ENCODE results near the gene GNG13.
"Not testable (repeated sequence)": the region's sequence is repeated elsewhere in the genome, so short reads cannot be mapped to it uniquely, and the experiment has no call there.

Gene GNG13

DNA sequence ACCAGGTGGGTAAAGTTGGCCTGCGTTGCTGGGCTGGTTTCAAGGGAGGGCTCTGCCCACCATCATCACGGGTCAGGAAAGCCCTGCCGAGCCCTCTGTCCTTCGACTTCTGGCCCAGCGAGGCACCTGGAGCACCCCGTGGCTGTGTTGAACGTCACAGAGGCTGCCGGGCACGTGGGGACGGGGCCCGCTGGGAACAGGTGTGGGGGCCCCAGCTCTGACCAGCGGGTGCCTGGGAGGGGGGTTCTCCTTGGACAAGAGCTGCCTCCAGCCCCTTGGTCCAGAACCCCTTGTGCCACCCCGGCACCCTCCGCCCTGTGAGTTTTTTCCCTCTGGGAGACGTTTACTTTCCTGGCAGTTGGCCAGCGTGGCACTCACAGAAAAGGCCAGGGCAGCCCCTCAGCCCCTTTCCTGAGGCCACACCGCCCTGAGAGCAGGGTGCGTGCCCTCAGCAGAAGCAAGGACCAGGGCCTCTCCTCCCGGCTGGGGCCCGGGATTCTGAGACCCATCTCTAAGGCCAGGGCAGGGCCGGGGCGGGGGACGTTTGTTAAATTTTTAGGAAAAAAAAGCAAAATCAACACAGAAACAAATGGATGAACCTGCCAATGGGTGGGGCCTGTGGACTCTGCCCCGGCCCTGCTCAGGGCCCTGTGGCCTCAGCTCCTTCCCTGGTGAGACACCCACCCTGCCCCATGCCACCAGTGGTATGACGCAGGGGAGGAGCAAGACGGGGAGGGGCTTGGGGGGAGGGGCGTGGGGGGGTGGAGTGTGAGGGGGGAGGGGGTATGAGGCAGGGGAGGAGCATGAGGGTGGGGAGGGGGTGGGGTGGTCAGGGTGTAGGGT is 31.3 kb upstream of the GNG13 start:
- no peak for DNase-seq

DNA sequence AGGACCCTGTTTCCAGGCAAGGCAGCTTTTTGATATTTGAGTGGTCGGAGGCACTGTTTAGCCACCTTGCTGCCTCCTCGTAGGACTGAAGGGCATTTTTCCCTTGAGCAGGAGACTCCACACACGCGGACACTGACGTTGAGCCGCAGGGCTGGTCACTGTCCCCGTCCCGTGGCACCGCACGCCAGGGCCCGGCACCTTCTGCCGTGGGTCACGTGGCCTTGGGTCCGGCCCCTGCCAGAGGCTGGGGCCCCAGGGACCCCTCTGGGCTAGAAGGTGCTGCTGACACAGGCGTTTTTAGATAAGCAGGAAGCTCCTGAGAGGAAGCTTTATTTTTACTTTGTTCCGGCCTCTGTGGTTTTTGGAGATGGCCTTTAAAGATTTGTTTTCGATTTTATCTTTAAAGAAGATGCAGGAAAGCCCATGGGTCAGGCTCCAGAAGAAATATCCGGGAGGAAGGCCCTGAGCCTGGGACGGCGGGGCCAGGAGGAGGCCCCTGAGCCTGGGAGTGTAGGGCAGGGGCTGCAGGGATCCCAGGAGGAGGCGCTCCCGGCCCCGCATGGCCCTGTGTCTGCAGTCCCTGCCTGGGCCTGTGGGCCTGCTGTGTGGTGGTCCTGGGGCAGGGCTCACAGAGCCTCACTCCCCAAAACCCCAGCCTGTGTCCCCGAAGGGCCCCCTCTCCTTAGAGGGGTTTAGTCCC is 30.5 kb upstream of the GNG13 start:
- no peak for DNase-seq

DNA sequence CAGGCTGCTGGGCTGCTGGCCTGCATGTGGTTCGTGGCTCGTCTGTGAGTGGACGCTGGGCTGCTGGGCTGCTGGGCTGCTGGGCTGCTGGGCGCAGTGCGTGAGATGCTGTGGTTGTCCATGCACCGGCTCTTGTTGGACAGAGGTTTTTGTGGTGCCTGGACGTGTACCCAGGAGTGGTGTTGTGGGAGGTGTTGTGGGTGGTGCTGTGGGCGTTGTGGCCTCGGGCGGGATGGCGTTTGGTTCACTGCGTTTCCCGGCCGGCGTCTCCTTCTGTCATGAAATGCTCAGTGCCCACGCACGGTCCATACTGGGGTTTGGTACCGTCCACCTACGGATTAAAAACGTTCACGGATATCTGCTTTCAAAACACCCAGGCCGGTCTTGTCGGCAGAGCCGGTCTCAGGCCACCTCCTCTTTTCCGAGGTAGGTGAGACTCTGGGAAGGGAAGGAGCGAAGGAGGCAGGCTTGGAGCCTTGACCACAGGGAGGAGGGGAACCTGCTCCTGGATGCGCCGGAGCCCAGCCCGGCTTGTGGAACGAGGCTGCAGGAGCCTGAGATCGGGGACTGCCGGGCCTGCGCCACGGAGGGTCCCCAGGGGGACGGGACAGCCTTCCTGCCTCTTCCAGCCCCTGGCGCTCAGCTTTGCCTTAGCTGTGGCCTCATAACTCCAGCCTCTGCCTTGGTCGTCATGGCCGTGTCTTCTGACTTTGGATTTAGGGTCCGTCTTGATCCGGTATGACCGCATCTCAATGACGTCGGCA is 29.8 kb upstream of the GNG13 start:
- no peak for DNase-seq

DNA sequence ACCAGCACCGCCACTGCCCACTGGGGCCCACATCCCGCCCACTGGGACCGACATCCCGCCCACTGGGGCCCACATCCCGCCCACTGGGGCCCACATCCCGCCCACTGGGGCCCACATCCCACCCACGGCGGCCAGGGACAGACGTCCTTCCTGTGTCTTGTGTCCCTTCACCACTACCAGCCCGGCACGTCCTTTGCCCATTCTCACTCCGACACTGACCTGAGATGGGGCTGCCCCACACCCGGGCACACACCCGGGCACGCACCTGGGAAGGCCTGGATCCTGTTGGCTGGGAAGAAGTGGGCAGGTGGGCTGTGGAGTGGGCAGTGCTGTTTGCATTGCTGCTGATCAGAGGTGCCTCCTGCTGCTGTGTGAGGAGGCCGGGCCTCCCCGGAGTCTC is 28.4 kb upstream of the GNG13 start:
- DNase-seq, result no peak

DNA sequence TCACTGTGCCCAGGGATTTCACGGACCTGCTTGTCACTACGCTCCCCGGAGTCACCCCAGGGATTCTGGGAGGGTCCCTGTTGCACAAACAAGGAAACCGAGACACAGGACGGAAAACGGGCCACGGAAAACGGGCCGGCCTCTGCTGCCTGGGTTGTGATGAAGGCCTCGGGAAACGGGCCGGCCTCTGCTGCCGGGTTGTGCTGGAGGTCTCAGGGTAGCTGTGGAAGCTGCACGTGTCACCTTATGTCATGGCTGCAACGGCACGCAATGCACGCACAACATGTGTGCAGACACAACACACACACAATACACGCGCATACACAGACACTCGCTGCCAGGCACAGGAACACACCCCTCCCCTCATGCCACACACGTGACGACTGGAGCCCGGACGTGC is 27.0 kb upstream of the GNG13 start:
- no peak for DNase-seq

DNA sequence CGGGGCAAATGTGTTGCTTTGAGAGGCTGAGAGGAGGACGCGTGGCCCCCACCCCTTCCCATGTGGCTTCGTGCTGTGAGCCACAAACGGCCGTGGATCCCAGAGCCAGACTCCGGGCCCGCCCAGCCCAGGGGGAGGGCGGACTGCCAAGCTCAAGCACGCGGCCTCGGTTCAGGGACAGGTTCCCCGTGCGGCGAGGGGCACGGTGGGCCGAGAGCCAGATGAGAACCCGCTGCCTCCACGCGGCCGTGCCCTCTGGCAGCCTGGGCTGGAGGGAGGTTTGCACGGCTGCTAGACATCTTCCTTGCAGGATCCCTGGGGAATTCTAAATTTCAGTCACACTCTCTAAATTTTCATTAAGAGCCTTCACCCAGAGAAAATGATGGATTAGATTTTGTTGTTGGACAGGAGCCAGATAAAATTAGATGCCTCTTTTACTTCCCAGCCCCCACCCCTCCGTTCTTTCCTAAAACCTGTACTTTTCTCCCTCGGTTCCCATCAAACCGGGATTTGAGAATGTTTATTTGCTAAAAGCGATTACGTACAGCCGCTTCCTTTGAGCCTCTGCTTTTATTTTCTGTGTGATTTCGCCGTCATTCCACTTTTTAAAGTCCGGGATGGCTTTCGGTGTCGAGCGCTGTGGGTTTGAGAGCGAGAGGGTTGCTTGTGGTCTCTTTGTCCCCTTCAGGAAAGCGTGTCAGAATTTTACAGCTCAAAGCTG is 25.0 kb upstream of the GNG13 start:
- no peak for DNase-seq

DNA sequence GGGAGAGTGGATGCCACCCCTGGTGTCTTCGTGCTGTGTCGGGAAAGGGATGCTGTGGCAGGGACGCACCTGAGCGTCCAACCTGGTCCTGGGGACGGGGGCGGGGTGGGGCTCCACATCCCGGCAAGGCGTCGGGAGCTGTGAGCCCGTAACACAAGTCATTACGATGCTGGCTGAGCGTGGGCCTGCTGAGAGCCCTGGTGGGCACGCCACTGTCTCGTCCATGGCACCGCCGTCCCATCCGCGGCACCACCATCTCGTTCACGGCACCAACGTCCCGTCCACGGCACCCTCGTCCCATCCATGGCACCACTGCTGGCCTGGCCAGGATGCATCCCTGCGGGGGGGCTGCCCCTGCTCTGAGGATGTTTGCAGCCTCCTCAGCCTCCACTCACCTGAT is 24.1 kb upstream of the GNG13 start:
- no peak for DNase-seq

DNA sequence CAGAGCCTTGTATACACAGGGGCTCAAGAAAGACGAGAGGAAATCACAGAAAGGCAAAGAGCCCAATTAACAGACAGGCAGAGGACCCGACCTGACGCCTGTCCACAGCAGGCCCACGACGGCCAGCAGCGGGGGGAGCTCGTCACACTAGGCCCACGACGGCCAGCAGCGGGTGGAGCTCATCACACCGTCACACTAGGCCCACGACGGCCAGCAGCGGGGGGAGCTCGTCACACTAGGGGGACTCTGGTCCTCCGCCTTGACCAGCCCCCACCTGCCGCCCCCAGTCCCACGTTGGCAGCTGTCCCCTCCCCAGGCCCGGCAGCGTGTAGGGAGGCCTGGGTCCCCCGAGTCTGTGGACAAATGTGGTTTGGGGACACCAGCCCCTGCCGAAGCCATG is 23.7 kb upstream of the GNG13 start:
- DNase-seq, result no peak

DNA sequence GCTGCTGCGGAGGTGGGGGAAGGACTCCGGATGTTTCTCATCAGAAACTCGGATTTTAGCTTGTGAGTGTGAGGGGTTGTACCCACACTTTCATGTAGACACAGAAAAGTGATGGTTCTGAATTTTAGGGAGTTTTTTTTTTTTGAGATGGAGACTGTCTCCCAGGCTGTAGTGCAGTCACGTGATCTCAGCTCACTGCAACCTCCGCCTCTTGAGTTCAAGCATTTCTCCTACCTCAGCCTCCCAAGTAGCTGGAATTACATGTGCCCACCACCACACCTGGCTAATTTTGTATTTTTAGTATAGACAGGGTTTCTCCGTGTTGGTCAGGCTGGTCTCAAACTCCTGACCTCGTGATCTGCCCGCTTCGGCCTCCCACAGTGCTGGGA is 22.4 kb upstream of the GNG13 start:
- no peak for DNase-seq

DNA sequence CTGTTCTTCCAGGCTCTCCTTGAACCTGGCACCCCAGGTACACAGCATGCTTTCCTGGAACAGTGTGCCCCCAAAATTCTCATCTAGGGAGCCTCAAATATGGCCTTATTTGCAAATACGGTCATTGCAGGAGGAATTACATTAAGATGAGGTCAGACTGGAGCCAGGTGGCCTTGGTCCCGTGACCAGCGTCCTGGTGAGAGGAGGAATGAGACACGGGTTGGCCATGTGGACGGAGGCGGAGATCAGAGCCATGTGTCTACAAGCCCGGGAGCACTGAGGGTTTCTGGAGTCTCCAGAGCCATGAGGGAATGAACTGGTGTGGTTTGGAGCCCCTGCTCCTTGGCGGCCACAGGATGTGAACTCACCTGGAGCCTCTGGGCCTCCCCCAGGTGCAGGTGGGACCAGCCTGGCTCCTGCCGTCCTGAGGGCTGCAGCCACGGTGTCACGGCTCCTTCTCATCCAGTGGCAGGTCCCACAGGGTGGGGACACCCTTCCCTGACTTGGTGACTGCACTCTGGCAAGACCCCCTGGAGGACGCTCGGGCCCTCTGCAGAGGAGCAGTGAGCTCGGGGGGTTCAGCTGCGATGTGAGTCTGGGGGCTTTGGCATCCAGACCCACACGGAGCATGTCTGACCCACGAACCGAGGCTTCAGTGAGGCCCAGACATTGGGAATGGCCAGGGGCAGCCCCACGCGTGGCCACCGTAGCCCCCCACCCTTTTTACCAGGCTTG is 21.8 kb upstream of the GNG13 start:
- DNase-seq, result no peak

DNA sequence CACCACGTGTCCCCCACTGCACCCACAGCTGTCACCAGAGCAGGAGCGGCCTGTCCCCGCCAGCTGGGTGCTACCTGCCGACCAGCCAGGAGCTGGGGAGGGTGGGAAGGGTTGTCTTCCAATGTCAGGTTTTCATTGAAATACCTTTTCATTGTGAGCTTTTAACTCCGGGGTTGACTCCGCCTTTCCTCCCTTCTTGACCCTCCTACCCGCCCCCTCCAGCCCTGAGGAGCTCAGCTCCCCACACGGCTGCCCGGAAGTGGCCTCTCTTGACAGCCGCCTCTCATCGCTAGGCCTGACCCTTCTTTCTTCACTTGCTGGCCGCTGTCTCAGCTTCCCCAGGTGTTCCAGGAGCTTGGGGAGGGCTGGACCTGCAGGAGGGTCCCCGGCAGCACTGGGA is 21.2 kb upstream of the GNG13 start:
- no peak for DNase-seq

DNA sequence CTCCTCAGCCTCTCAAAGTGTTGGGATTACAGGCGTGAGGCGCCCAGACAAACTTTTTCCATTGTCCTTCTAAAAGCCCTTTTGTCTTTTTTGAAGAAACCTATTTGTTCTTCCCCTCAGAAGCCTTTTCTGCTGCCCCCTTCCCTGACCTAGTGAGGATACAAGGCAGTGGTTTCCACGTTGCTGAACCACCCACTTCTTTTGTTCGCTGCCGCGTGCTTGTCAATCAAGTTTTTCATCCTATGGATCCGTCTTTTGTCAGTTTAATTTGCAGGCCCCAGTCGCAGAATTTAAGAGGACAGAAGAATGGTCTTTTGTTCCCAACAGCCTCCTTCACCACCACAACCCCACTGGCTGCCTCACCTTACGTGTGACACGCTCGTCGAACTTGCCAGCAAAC is 20.2 kb upstream of the GNG13 start:
- DNase-seq, result no peak

DNA sequence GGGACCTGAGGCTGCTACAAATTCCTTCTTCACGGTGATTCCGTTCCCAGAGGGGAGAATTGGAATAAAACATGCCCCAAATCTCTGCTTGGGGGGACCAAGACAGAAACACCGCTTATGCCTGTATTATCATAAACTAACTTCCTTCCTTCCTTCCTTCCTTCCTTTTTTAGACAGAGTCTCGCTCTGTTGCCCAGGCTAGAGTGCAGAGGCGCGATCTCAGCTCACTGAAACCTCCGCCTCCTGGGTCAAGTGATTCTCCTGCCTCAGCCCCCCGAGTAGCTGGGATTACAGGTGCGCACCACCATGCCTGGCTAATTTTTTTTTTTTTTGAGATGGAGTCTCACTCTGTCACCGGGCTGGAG is 19.5 kb upstream of the GNG13 start:
- DNase-seq, result not testable (repeated sequence)

DNA sequence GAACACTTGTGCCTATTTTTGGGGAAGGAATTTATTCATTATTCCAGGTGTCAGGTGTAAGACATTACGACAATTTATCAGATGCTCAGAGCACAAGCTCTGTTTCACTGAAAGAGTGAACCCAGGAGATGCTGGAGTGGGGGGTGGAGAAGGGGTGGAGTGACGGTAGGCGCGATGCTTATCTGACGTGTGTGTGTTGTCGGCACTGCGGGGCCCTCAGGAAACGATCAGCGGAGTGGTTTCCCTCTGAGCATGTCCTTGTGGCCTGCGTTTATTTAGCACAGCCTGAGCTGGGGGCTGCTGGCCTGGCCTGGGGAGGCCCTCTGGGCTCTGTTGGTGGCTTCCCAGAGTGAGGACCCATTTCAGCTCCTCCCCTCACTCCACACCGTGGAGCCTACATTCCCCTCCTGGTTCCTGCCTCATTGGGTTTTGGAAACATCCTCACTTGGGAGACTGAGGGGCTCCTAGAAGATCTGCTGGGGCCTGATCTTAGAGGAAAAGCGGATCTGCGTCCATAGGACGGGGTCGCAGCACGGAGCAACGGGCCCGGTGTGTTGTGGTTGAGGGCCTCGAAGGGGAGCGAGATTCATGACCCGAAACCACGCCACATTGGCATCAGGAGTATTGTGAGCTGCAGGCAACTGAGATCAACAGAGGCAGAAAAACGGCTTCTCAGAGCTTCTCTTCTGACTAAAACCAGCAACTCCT is 19.0 kb upstream of the GNG13 start:
- peak; percentile 16 for DNase-seq

DNA sequence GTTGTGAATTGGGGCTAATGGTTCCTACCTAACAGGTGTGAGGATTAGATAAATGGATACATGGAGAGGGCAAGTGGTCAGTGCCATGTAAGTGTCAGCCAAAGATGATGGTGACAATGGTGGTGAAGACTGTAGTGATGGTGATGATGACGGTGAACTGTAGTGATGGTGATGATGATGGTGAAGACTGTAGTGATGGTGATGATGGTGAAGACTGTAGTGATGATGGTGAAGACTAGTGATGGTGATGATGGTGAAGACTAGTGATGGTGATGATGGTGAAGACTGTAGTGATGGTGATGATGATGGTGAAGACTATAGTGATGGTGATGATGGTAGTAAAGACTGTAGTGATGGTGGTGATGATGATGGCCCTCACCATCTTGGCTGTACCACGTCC is 18.1 kb upstream of the GNG13 start:
- DNase-seq, result no peak

DNA sequence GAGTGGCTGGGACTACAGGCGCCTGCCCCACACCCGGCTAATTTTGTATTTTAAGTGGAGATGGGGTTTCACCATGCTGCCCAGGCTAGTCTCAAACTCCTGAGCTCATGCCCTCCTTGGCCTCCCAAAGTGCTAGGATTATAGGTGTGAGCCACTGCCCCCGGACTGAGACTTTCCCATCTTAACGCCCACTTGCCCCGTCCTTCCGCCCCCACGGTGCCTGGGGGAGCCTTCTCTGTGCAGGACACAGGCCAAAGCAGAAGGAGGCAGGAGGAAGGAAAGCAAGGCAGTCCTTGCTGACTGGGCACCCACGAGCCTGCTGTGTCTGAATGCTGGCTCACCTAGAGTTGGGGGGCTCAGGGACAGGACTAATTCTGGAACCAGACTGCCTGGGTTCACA is 17.6 kb upstream of the GNG13 start:
- DNase-seq, result no peak

DNA sequence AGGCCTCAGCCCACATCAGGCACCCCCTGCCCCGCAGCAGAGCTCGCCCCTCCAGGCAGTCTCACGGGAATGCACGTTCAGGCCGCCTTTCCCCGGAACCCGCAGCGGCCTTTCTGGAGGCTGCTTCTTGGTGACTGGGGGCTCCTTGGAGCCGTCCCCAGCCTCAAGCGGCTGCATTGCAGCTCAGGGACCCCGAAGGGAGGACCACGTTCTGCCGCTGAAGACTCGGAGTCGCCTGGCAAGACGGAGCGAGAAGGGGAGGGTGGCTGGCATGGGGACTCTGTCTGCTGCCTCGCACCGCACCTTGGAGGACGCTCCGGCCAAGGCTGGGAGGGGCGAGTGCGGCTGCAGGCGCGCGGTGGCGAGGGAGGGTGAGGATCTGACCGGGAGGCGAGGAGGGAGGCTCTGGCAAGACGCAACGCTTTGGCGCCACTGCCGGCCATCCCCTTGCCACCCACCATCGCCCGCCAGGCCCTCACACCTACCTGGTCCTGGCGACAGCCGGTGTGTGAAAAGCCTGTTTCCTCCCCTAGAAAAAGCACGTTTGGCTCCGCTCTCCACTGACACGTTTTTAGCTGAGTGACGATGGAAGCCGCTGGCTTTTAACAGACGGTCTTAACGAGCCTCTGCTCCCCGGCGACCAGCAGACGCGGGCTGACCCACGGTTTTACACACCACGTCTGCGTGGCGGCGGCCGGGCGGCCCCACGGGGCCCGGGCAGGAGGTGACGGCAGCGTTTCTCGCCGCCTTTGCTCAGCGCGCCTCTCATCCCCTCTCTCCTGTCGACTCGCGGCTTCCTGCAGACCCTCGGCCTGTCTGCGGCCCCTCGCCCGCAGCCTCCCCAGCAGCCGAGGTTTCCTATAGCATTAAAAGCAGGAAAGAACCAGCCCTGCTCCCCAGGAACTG is 16.7 kb upstream of the GNG13 start:
- no peak for DNase-seq

DNA sequence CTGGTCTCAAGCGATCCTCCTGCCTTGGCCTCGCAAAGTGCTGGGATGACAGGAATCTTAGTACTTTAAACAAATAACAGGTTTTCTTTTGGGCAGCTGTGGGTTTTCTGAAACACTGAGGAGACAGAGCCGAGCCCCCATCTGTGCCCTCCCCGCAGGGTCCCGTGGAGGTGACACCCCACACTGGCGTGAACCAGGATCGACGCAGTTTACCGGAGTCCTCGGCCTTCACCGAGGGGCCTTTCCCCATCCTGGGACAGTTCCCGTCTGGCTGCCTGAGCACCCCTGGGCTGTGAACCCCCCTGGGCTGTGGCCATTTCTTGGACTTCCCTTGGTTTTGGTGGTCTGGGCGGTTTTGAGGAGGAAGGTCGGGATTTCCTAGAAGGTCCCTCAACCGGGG is 15.3 kb upstream of the GNG13 start:
- DNase-seq, result no peak

DNA sequence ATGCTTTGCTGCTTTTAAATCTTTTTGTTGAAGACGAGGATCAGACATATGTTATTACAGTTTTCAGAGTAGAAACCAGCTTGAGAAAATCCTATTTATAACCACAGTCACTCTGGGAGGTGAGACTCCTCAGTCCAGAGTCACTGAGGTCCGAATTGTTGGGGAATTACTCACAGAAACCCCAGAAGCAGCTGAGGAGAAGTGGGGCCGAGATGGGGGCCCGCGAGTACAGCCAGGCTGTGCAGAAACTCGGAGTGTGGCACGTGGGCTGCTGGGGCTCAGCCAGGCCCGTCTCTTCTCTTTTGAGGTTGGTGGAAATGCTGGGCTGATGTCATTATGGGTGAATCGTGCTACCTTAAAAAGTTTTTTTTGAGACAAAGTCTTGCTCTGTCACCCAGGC is 14.4 kb upstream of the GNG13 start:
- no peak for DNase-seq

DNA sequence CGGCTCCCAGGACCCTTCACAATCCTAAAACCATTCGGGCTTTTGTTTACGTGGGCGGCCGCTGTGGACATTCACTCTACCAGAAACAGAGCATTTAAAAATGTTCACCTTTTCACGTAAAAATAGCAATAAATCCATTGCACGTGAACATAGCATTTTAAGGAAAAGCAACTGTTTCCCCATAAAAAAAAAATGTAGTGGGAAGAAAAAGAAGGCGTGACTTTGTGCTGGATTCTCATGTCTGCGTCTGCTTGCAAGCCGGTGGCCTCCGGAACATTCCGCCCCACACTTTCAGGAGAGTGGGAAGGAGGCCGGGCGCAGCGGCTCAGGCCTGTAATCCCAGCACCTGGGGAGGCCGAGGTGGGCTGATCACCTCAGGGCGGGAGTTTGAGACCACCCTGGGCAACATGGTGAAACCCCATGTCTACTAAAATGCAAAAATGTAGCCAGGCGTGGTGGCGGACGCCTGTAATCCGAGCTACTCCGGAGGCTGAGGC is 13.4 kb upstream of the GNG13 start:
- DNase-seq, result no peak
